Left cardiac atrium (tissue), 4 donors: ENCODE measurements around the gene ING2. TPM values are rescaled to one million over a fixed set of nuclear protein-coding genes. Genes with fewer than 3 reads are reported as not detected.

Experiments
- ATAC-seq, 2 donors: fragments of 200-7000 bp; cut with Tn5 transposase; one replicate each; pipeline ENCODE4 v1.9.1; 2020; ENCODE audit warnings: mild to moderate bottlenecking in 2 of 2, moderate library complexity in 2 of 2
- DNase-seq: peaks from one replicate; pipeline ENCODE4 v3.0.0-alpha.2; 2020
- intact Hi-C, 2 donors: fragments of 100-400 bp; cut with DNase I; formaldehyde crosslinking; loops; one replicate each; pipeline versions ENCODE4 v1.14.1 to v1.15.1; 2022 to 2023
- total RNA-seq, 2 donors: library from RNA; stranded (reverse); fragmentation: NEBNext Ultra II Directional; extraction: Animal tissue kit (Norgen Biotek cat#: 25700); gene quantifications; one replicate each; pipeline ENCODE4 v1.2.1, GENCODE V29; 2021
- donor health status: DM: no; HTN: yes; CAD: no.
- donor health status: DM: no; HTN: yes; CAD: no; lungs with severe emphysema.
- donor health status: DM: yes; HTN: yes; CAD: no.
- donor health status: Dilated cardiomyopathy.

ING2 gene
- total RNA-seq, 2 donors from 2014 or later: 5.4 to 6.2 TPM

DNA sequence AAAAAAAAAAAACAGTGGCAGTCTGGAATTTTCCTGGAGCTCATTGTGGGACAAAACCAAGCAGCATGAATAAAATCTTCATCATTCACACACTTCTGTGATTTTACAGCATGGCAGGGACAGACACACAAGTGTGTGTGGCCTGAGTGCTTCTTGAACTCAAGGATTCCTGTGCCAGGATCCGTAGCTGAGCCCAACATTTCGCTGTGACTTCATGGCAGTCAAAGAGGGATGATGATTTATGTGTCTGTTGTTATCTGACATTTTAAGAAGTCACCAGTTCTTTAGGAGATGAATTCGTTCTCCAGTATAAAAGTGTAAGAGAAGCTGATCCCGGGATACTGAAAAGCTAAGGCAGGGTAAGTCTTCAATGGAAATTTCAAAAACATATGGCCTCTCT is 57.0 kb downstream of the ING2 start:
- ATAC-seq (no peak), DNase-seq (no peak)
- intact Hi-C loops: no loop called here

Other genes with a start within 250 kb of the ING2 start
- gene CLDN22, start 184.8 kb upstream of the ING2 start, total RNA-seq: not detected
- not detected for gene CLDN24, start 182.6 kb upstream of the ING2 start, total RNA-seq
- 10 to 100 TPM in 1 of 2 donors, 1 to 10 TPM in 1; 8.7 to 11.2 TPM for gene CDKN2AIP, start 60.4 kb upstream of the ING2 start, total RNA-seq
- 10 to 100 TPM; 14.7 to 16.6 TPM for gene RWDD4, start 154.1 kb downstream of the ING2 start, total RNA-seq
- 10 to 100 TPM; 19.5 to 21.6 TPM for gene TRAPPC11, start 154.2 kb downstream of the ING2 start, total RNA-seq